SK-N-SH (cell line): Measurements from ENCODE around the gene CAPG. TPM values are rescaled to one million over a fixed set of nuclear protein-coding genes. Genes with fewer than 3 reads are reported as not detected.

ENCODE experiments used
- CTCF ChIA-PET: fragments of 300-600, 350-600 bp; formaldehyde crosslinking; extraction: SDS; loops from one replicate; lab custom pipeline; 2021; lab: Yijun Ruan, JAX
- POLR2A ChIA-PET: fragments of 350-600 bp; sonication (Branson Sonifier 250); formaldehyde crosslinking; extraction: SDS; loops from one replicate; lab custom pipeline; 2020; ENCODE audit warnings: antibody characterized with exemption, inconsistent platforms; lab: Yijun Ruan, JAX
- DNase-seq: peaks from one replicate; pipeline ENCODE4 v3.0.0; 2012
- H2AFZ ChIP-seq: fragments of 200-600 bp; sonication (generic); 2 replicates; pipeline ENCODE4 v1.8.1; 2016; ENCODE audit warnings: antibody characterized with exemption, mild to moderate bottlenecking, low read depth
- H3F3A ChIP-seq: fragments of 200-600 bp; sonication (generic); replicated peaks from 2 replicates; pipeline ENCODE3; 2016; ENCODE audit warnings: antibody characterized with exemption, mild to moderate bottlenecking; ENCODE audit not compliant: insufficient read depth
- H3K27ac ChIP-seq, 2 experiments: fragments of 200-500 bp in 1 of 2; fragments of 200-600 bp in 1 of 2; sonication (Bioruptor generic) in 1 of 2; sonication (generic), shearing (Covaris generic) in 1 of 2; 2 replicates each; pipeline versions ENCODE4 v1.5.1 to v1.6.1; 2014 to 2016; ENCODE audit warnings: low read depth in 2 of 2, inconsistent platforms in 1 of 2, low read length in 1 of 2, mild to moderate bottlenecking in 1 of 2, mixed read lengths in 1 of 2
- H3K27me3 ChIP-seq: fragments of 200-600 bp; sonication (generic), shearing (Covaris generic); 2 replicates; pipeline ENCODE4 v1.6.1; 2016; ENCODE audit warnings: mixed run types; ENCODE audit not compliant: insufficient read depth
- H3K36me3 ChIP-seq, 2 experiments: fragments of 200-500 bp in 1 of 2; fragments of 200-600 bp in 1 of 2; sonication (Bioruptor generic) in 1 of 2; sonication (generic) in 1 of 2; replicated peaks in 1 of 2; 2 replicates each; pipeline versions ENCODE3 to v1.5.1; 2014 to 2016; ENCODE audit warnings: low read length in 1 of 2, mild to moderate bottlenecking in 1 of 2; ENCODE audit not compliant: insufficient read depth in 2 of 2, control insufficient read depth in 1 of 2
- H3K4me1 ChIP-seq, 2 experiments: fragments of 200-500 bp in 1 of 2; fragments of 200-600 bp in 1 of 2; sonication (Bioruptor generic) in 1 of 2; sonication (generic), shearing (Covaris generic) in 1 of 2; 2 replicates each; pipeline versions ENCODE4 v1.5.1 to v1.6.1; 2014 to 2016; ENCODE audit warnings: low read depth in 1 of 2, low read length in 1 of 2, mixed run types in 1 of 2; ENCODE audit not compliant: insufficient read depth in 2 of 2, control insufficient read depth in 1 of 2
- H3K4me2 ChIP-seq: fragments of 200-600 bp; sonication (generic), shearing (Covaris generic); 2 replicates; pipeline ENCODE4 v1.6.1; 2017; ENCODE audit warnings: mixed run types
- H3K4me3 ChIP-seq, 2 experiments: fragments of 200-500 bp in 1 of 2; fragments of 200-600 bp in 1 of 2; sonication (Bioruptor generic) in 1 of 2; sonication (generic), shearing (Covaris generic) in 1 of 2; 2 replicates each; pipeline versions ENCODE4 v1.5.1 to v1.8.1; 2014 to 2016; ENCODE audit warnings: low read depth in 2 of 2, inconsistent platforms in 1 of 2, low read length in 1 of 2, mild to moderate bottlenecking in 1 of 2, mixed read lengths in 1 of 2, moderate library complexity in 1 of 2
- H3K79me2 ChIP-seq: fragments of 200-600 bp; sonication (generic); 2 replicates; pipeline ENCODE4 v1.8.1; 2017; ENCODE audit warnings: mild to moderate bottlenecking; ENCODE audit not compliant: insufficient read depth
- H3K9ac ChIP-seq: fragments of 200-600 bp; sonication (generic); 2 replicates; pipeline ENCODE4 v1.6.1; 2017; ENCODE audit warnings: mixed run types
- H3K9me2 ChIP-seq: fragments of 200-600 bp; sonication (generic); 2 replicates; pipeline ENCODE4 v1.6.1; 2017; ENCODE audit warnings: mixed run types
- H3K9me3 ChIP-seq: fragments of 200-600 bp; sonication (generic); 2 replicates; pipeline ENCODE4 v1.6.1; 2017; ENCODE audit warnings: mixed run types, mild to moderate bottlenecking, moderate library complexity
- H4K20me1 ChIP-seq: fragments of 200-600 bp; sonication (generic); 2 replicates; pipeline ENCODE4 v1.6.1; 2017; ENCODE audit warnings: mild to moderate bottlenecking, mixed run types; ENCODE audit not compliant: insufficient read depth
- ELF1 ChIP-seq: IDR thresholded peaks from 2 replicates; pipeline ENCODE4 v1.4.0; 2012
- EP300 ChIP-seq, 2 experiments: IDR thresholded peaks; 2 replicates each; pipeline versions ENCODE4 v1.4.0 to v1.6.1; 2012; ENCODE audit warnings: borderline replicate concordance in 1 of 2, low read depth in 1 of 2, low read length in 1 of 2
- FOSL2 ChIP-seq: IDR thresholded peaks from 2 replicates; pipeline ENCODE4 v1.4.0; 2012; ENCODE audit warnings: low read depth, mild to moderate bottlenecking, moderate library complexity, borderline replicate concordance
- JUND ChIP-seq: IDR thresholded peaks from 2 replicates; pipeline ENCODE4 v1.4.0; 2012
- MEF2A ChIP-seq: IDR thresholded peaks from 2 replicates; pipeline ENCODE4 v1.4.0; 2012; ENCODE audit warnings: low read depth, borderline replicate concordance
- MXI1 ChIP-seq: IDR thresholded peaks from 2 replicates; pipeline ENCODE4 v1.6.1; 2012; ENCODE audit warnings: mild to moderate bottlenecking, low read depth, low read length, improper control_type of control experiment
- NFIC ChIP-seq: IDR thresholded peaks from 2 replicates; pipeline ENCODE4 v1.4.0; 2012; ENCODE audit warnings: borderline replicate concordance
- POLR2AphosphoS5 ChIP-seq: IDR thresholded peaks from 2 replicates; pipeline ENCODE4 v1.6.1; 2012; ENCODE audit warnings: low read depth, low read length
- RAD21 ChIP-seq: IDR thresholded peaks from 2 replicates; pipeline ENCODE4 v1.6.1; 2012; ENCODE audit warnings: mild to moderate bottlenecking, low read length
- RCOR1 ChIP-seq: fragments of 150-350 bp; IDR thresholded peaks from 2 replicates; pipeline ENCODE4 v1.6.1; 2017; ENCODE audit warnings: antibody characterized with exemption, low read length
- SIN3A ChIP-seq: IDR thresholded peaks from 2 replicates; pipeline ENCODE4 v1.6.1; 2012; ENCODE audit warnings: low read depth, mild to moderate bottlenecking, low read length, moderate library complexity, borderline replicate concordance
- TAF1 ChIP-seq: IDR thresholded peaks from 2 replicates; pipeline ENCODE4 v1.6.1; 2012; ENCODE audit warnings: low read depth, mild to moderate bottlenecking, low read length, moderate library complexity, borderline replicate concordance
- WGBS: methylation state at CpG from one replicate; pipeline ENCODE4 v1.1.6; 2017; ENCODE audit warnings: low lambda C conversion rate; 5-methylcytosine and 5-hydroxymethylcytosine counted together
- polyA plus RNA-seq, 3 experiments: library from polyadenylated mRNA; depleted of rRNA; stranded (reverse); fragments of >200 nt; gene quantifications; 2 replicates each; pipeline ENCODE4 v1.2.3, GENCODE V29; 2012
- TF ChIP-seq, protein P1 (sequence below): IDR thresholded peaks from 2 replicates; pipeline ENCODE4 v1.4.0; 2012; ENCODE audit warnings: low read depth, borderline replicate concordance
- TF ChIP-seq, protein P2 (sequence below): IDR thresholded peaks from 2 replicates; pipeline ENCODE4 v1.4.0; 2012; ENCODE audit warnings: low read depth, borderline replicate concordance
- TF ChIP-seq, protein P3 (sequence below): IDR thresholded peaks from 2 replicates; pipeline ENCODE4; 2012
- TF ChIP-seq, protein P4 (sequence below): IDR thresholded peaks from 2 replicates; pipeline ENCODE4 v1.4.0; 2012; ENCODE audit warnings: low read depth

Gene CAPG
- polyA plus RNA-seq, 1 of the 3 experiments (the other 2 are of a cell fraction) = 1.2 TPM

DNA sequence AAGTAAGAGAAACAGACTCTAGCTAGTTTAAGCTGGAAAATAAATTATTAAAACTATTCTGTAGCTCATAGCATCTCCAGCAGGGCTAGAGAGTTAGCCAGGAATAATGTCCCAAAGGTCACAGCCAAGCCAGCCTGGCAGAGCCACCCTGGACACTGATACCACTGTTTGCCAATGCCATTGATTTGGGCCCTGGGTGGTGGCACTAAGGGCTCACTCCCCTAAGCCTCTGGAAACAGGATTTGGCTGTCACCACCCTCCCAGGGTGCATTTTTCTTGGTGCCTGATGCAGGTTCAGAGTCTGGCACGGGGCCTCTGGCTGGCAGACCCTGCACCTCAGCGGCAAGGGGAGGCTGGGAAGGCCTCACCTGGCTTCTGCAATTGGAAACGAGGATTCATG, 15.4 kb upstream of the CAPG start:
- no peak overlapping the region for H3K27ac ChIP-seq
- no peaks in the 10 kb centered on the region for H4K20me1 ChIP-seq
- H3K36me3 ChIP-seq = no peaks in the 10 kb centered on the region
- H3F3A ChIP-seq = no peaks in the 10 kb centered on the region
- H3K9me3 ChIP-seq = no peaks in the 10 kb centered on the region
- H3K4me3 ChIP-seq = no peak overlapping the region
- H3K79me2 ChIP-seq = no peaks in the 10 kb centered on the region
- H2AFZ ChIP-seq = no peak overlapping the region
- CTCF ChIA-PET = interaction anchor here (8.0 kb wide), 1 partner anchor 128 kb away, joined by 364 read pairs; the partner anchor contains the start of gene GGCX
- H3K4me1 ChIP-seq = peaks cover 0 to 19% of the 10 kb centered on the region in 2 experiments; a peak in 1 of 4 replicates
- no peak overlapping the region for H3K9ac ChIP-seq
- POLR2A ChIA-PET = no interaction called here
- DNase-seq = no peak
- TF ChIP-seq RCOR1 (no peak), RAD21 (no peak), POLR2AphosphoS5 (no peak), JUND (no peak), SIN3A (no peak), EP300 (IDR thresholded peaks at IDR 0.05; ENCODE audit: borderline replicate concordance in 1 of 2, low read depth in 1 of 2, low read length in 1 of 2) (no peak), FOSL2 (no peak)
- TF ChIP-seq, protein P1, sequence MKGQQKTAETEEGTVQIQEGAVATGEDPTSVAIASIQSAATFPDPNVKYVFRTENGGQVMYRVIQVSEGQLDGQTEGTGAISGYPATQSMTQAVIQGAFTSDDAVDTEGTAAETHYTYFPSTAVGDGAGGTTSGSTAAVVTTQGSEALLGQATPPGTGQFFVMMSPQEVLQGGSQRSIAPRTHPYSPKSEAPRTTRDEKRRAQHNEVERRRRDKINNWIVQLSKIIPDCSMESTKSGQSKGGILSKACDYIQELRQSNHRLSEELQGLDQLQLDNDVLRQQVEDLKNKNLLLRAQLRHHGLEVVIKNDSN = no peak
- no peaks in the 10 kb centered on the region for H3K9me2 ChIP-seq
- no peaks in the 10 kb centered on the region for H3K27me3 ChIP-seq
- WGBS = 60% methylated on average over 1 of the region's 3 CpGs
- no peak overlapping the region for H3K4me2 ChIP-seq

DNA sequence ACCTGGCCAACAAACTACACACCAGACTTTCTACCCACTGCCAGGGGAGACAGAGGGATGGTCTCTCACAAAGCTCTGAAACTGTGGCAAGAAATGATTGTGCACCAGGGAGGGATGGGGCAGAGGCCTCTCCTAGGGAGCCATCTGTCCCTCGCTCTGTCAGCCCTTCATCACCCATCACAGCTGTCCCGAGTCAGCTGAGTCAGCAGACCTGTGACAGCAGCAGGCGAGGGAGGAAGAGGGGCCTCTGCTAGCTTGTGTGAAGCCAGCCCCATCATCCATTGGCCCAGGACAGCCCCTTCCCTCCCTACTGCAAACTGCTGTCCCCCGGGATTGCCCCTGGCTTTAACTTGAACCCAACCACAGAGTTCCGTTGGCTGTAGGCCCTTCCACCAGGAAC, 13.4 kb upstream of the CAPG start:
- no peaks in the 10 kb centered on the region for H4K20me1 ChIP-seq
- no peak overlapping the region for H3K4me2 ChIP-seq
- peaks cover 8% of the 10 kb centered on the region; the same call in 1 of the 2 replicates for H3K79me2 ChIP-seq
- H3K9me3 ChIP-seq = no peaks in the 10 kb centered on the region
- H3K4me1 ChIP-seq = peaks cover 9 to 19% of the 10 kb centered on the region in 2 experiments; a peak in 1 of 4 replicates
- no peak overlapping the region for H3K9ac ChIP-seq
- 100% methylated on average over 5 of the region's 5 CpGs for WGBS
- ChIA-PET POLR2A (interaction anchor here (1.0 kb wide), 1 partner anchor 115 kb away, joined by 6 read pairs; the partner anchor contains the start of gene MAT2A), CTCF (interaction anchor here (6.3 to 8.0 kb wide), 2 partner anchors 116 to 130 kb away, joined by 146 to 364 read pairs; partner anchors contain the start of genes GGCX and MAT2A)
- H3K27ac ChIP-seq = no peak overlapping the region
- no peaks in the 10 kb centered on the region for H3K27me3 ChIP-seq
- no peak overlapping the region for H3K4me3 ChIP-seq
- H3K9me2 ChIP-seq = no peaks in the 10 kb centered on the region
- H3F3A ChIP-seq = no peaks in the 10 kb centered on the region
- TF ChIP-seq, protein P2, sequence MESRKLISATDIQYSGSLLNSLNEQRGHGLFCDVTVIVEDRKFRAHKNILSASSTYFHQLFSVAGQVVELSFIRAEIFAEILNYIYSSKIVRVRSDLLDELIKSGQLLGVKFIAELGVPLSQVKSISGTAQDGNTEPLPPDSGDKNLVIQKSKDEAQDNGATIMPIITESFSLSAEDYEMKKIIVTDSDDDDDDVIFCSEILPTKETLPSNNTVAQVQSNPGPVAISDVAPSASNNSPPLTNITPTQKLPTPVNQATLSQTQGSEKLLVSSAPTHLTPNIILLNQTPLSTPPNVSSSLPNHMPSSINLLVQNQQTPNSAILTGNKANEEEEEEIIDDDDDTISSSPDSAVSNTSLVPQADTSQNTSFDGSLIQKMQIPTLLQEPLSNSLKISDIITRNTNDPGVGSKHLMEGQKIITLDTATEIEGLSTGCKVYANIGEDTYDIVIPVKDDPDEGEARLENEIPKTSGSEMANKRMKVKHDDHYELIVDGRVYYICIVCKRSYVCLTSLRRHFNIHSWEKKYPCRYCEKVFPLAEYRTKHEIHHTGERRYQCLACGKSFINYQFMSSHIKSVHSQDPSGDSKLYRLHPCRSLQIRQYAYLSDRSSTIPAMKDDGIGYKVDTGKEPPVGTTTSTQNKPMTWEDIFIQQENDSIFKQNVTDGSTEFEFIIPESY = no peak
- no peak for TF ChIP-seq FOSL2
- no peak for TF ChIP-seq TAF1
- TF ChIP-seq ELF1 = no peak
- TF ChIP-seq NFIC = no peak
- no peak for TF ChIP-seq MXI1
- no peak for TF ChIP-seq JUND
- TF ChIP-seq, protein P3, sequence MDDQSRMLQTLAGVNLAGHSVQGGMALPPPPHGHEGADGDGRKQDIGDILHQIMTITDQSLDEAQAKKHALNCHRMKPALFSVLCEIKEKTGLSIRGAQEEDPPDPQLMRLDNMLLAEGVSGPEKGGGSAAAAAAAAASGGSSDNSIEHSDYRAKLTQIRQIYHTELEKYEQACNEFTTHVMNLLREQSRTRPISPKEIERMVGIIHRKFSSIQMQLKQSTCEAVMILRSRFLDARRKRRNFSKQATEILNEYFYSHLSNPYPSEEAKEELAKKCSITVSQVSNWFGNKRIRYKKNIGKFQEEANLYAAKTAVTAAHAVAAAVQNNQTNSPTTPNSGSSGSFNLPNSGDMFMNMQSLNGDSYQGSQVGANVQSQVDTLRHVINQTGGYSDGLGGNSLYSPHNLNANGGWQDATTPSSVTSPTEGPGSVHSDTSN = no peak
- TF ChIP-seq, protein P4, sequence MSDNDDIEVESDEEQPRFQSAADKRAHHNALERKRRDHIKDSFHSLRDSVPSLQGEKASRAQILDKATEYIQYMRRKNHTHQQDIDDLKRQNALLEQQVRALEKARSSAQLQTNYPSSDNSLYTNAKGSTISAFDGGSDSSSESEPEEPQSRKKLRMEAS = no peak
- no peak for TF ChIP-seq MEF2A
- no peak for DNase-seq
- H3K36me3 ChIP-seq = no peaks in the 10 kb centered on the region
- H2AFZ ChIP-seq = no peak overlapping the region
